Ascending aorta (tissue), 2 donors: ENCODE results near the gene GSC2. TPM values are rescaled to one million over a fixed set of nuclear protein-coding genes. Genes with fewer than 3 reads are reported as not detected.

Experiments used
- DNase-seq, 2 donors: peaks; one replicate each; pipeline ENCODE4 v3.0.0-alpha.2; 2019; ENCODE audit warnings: low spot score in 2 of 2
- H3K27ac ChIP-seq, 2 donors: fragments of 200-600 bp; sonication (generic); one replicate each; pipeline ENCODE4 v1.5.1; 2016 to 2017; ENCODE audit warnings: mild to moderate bottlenecking in 1 of 2
- H3K27me3 ChIP-seq: fragments of 200-600 bp; sonication (generic); one replicate; pipeline ENCODE4 v1.5.1; 2017
- H3K36me3 ChIP-seq, 2 donors: fragments of 200-600 bp; sonication (generic); one replicate each; pipeline ENCODE4 v1.5.1; 2016
- H3K4me1 ChIP-seq, 2 donors: fragments of 200-600 bp; sonication (generic); one replicate each; pipeline ENCODE4 v1.5.1; 2016 to 2017; ENCODE audit warnings: mild to moderate bottlenecking in 1 of 2
- H3K4me3 ChIP-seq, 2 donors: fragments of 200-600 bp; sonication (generic); one replicate each; pipeline ENCODE4 v1.5.1; 2016 to 2017; ENCODE audit warnings: mild to moderate bottlenecking in 1 of 2
- H3K9me3 ChIP-seq, 2 donors: fragments of 200-600 bp; sonication (generic); one replicate each; pipeline ENCODE4 v1.5.1; 2016
- intact Hi-C: fragments of 100-400 bp; cut with DNase I; formaldehyde crosslinking; loops from one replicate; pipeline ENCODE4 v1.15.1; 2023
- total RNA-seq: library from RNA; depleted of rRNA; stranded (reverse); fragments of >200 nt; gene quantifications from one replicate; pipeline ENCODE4 v1.1.0, GENCODE V29; 2016
- TF ChIP-seq, protein P1 (sequence below), 3 experiments: fragments of 200-600 bp in 2 of 3; fragments of 450-650 bp in 1 of 3; sonication (generic) in 2 of 3; IDR thresholded peaks; one replicate each; pipeline ENCODE4 v1.5.1; 2016 to 2019; ENCODE audit warnings: antibody characterized with exemption in 3 of 3, mild to moderate bottlenecking in 1 of 3, moderate library complexity in 1 of 3

The GSC2 gene
- total RNA-seq, 1 donor from 2014 or later, result not detected

DNA sequence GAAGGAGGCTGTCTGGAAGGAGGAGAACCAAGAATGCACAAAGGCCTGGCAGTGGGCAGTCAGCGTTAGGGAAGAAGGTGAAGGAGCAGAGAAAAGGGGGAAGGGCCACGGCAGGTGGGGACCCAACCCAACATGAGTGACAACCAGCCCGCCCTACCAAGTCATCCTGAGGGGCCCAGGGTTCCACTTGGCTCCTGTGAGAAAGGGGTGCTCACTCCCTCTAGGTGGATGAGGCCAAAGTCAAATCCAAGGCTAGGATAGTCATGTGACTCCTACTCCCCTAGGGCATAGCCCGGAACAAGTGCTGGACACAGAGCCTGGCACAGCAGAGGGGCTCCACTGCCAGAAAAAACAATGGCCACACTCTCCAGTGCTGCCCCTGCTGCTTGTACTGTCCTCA lies 25.7 kb downstream of the GSC2 start:
- Histone ChIP-seq H3K9me3 (no peaks in the 10 kb centered on the region), H3K4me1 (peaks cover 15 to 20% of the 10 kb centered on the region in 2 donors), H3K27me3 (no peaks in the 10 kb centered on the region), H3K36me3 (no peaks in the 10 kb centered on the region), H3K27ac (no peak overlapping the region), H3K4me3 (no peak overlapping the region)
- intact Hi-C loops, result no loop called here
- TF ChIP-seq, protein P1, sequence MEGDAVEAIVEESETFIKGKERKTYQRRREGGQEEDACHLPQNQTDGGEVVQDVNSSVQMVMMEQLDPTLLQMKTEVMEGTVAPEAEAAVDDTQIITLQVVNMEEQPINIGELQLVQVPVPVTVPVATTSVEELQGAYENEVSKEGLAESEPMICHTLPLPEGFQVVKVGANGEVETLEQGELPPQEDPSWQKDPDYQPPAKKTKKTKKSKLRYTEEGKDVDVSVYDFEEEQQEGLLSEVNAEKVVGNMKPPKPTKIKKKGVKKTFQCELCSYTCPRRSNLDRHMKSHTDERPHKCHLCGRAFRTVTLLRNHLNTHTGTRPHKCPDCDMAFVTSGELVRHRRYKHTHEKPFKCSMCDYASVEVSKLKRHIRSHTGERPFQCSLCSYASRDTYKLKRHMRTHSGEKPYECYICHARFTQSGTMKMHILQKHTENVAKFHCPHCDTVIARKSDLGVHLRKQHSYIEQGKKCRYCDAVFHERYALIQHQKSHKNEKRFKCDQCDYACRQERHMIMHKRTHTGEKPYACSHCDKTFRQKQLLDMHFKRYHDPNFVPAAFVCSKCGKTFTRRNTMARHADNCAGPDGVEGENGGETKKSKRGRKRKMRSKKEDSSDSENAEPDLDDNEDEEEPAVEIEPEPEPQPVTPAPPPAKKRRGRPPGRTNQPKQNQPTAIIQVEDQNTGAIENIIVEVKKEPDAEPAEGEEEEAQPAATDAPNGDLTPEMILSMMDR (IDR thresholded peaks at IDR 0.05), result no peak
- DNase-seq, result no peak

DNA sequence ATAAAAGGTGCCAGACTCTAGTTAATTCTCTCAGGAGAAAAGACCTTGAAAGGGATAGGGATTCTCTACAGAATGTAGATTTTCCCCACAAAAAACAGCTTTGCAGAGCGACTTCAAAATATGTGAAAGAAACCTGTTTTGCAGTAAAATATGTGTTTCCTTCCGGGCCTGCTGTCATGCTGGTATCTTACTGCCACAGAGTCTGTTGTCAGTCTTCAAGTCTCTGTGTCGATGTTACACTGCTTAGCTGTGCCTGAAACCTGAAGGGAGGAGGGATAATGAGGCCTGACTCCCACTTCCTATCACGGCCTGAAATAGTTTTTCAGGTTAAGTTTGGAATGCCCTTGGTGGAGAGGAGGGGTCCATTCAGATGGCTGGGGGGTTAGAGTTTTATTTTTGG lies 26.2 kb downstream of the GSC2 start:
- Histone ChIP-seq H3K4me3 (no peak overlapping the region), H3K36me3 (no peaks in the 10 kb centered on the region), H3K27ac (no peak overlapping the region), H3K27me3 (no peaks in the 10 kb centered on the region), H3K4me1 (peaks cover 16 to 23% of the 10 kb centered on the region in 2 donors), H3K9me3 (no peaks in the 10 kb centered on the region)
- TF ChIP-seq, protein P1 (IDR thresholded peaks at IDR 0.05), result no peak
- no peak for DNase-seq
- intact Hi-C loops, result no loop called here

DNA sequence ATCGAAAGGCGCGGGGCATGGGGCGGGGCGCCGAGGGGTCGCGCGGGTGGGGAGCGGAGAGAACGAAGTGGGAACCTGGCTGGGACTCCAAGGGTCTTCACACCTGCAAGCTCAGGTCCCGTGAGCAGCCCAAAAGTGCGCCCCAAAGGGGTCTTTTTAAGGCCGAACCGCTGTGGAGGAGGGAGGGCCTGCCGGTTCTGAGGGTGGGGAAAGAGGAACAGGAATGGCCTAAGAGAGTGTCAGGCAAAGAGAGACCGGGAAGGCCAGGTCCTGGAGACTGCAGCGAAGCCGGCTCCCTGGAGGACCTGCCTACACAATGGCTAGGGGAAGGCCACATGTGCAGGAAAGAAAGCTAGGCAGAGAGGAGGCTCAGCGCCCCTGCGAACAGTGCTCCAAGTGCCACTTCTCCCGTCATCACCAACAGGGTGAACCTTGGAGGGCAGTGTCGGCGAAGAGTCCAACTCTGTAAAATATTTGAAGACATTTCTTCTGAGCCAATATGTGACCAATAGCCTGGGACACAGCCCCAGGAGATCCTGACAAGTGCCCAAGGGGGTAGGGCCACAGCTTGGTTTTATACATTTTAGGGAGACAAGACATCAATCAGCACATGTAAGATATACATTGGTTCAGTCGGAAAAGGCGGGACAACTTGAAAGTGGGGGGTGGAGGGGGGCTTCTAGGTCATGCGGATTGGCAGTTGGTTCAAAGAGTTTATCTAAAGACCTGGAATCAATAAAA lies 27.2 kb downstream of the GSC2 start:
- TF ChIP-seq, protein P1 (IDR thresholded peaks at IDR 0.05), result no peak
- intact Hi-C loops, result loop anchor here (1.0 kb wide), 2 partner anchors 21 to 55 kb away; partner anchors contain the start of genes ESS2 and SLC25A1
- Histone ChIP-seq H3K27me3 (no peaks in the 10 kb centered on the region), H3K4me3 (peak overlapping the region; percentile 86 to 97), H3K27ac (peak overlapping the region; percentile 63 to 68), H3K4me1 (peaks cover 16 to 25% of the 10 kb centered on the region in 2 donors), H3K36me3 (peaks cover 0 to 1% of the 10 kb centered on the region in 2 donors), H3K9me3 (no peaks in the 10 kb centered on the region)
- peak in 1 of 2 donors; percentile 70 for DNase-seq

DNA sequence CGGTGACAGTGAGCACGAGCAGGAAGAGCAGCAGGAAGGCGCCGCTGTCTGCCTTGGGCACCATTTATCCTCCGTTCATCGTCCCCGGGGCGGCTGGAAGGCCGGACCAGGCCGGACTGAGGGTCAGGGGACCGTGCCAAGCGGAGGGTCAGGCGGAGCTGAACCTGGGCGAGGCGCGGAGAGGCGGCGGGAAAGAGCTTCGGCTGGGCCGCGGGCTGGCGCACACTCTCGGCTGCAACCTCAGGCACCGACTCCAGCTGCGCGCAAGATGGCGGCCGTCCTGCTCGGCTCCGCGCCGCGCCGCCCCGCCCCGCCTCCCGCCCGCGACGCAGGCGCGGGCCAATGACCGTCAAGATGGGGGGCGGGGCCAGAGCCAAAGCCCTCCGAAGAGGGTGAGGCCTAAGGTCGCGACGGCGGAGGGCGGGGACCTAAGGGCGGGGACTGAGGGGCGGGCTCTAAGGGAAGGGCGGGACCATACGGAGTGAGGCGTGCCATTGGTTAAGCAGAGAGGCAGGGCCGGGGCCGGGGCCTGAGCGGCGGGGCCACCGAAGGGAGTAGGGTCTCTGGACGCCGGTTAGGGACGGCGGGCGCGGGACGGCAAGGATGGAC lies 27.8 kb downstream of the GSC2 start, which contains the start of gene DGCR2:
Gene DGCR2, minus strand, starts transcription at position 270 of the 609 bp plus-strand sequence. Its CDS starts 206 bp downstream, at position 64.
- H3K4me1 ChIP-seq, result peaks cover 16 to 27% of the 10 kb centered on the region in 2 donors
- peak within 1 kb of the TSS; percentile 83 to 87 for H3K27ac ChIP-seq
- intact Hi-C loops, result loop anchor here (1.0 kb wide), 2 partner anchors 22 to 56 kb away; partner anchors contain the start of genes ESS2 and SLC25A1
- DNase-seq, result peak; percentile 87 to 98
- peaks cover 0 to 4% of the 10 kb centered on the region in 2 donors for H3K36me3 ChIP-seq
- H3K4me3 ChIP-seq, result peak within 1 kb of the TSS; percentile 86 to 97
- no peaks in the 10 kb centered on the region for H3K27me3 ChIP-seq
- TF ChIP-seq, protein P1 (IDR thresholded peaks at IDR 0.05), result no peak
- H3K9me3 ChIP-seq, result no peaks in the 10 kb centered on the region

DNA sequence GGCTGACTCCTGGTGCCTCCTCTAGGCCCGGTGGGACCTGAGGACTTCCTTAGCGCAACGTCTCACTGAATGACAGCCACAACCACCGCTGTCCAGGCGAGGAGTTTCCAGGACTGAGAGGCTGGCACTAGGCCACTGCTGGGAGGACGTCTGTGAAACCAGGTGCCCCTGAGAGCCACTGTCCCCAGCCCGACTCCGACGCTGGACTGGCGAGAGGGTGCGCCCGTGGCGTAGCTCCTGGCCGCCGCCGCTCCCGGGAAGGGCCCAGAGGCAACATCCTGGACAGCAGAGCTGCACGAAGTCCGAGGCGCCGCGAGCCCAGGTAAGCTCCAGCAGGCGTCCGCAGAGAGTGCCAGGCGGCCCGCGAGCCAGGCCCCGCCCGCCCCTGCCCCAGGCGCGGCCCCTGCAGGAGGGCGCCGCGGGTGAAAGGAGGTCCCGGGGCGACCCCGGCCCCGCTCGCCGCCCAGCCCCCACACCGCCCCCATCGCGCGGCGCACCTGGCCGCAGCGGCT lies 28.4 kb downstream of the GSC2 start:
- Histone ChIP-seq H3K4me1 (peaks cover 16 to 27% of the 10 kb centered on the region in 2 donors), H3K4me3 (peak overlapping the region; percentile 86 to 97), H3K27ac (peak overlapping the region; percentile 83 to 87), H3K27me3 (no peaks in the 10 kb centered on the region), H3K36me3 (peaks cover 0 to 4% of the 10 kb centered on the region in 2 donors), H3K9me3 (no peaks in the 10 kb centered on the region)
- intact Hi-C loops, result loop anchor here (1.0 kb wide), 2 partner anchors 23 to 57 kb away; partner anchors contain the start of genes ESS2 and SLC25A1
- DNase-seq, result no peak
- TF ChIP-seq, protein P1 (IDR thresholded peaks at IDR 0.05), result no peak
